HFFc6 (cell line): ENCODE results near the gene PCGF5. TPM values are rescaled to one million over a fixed set of nuclear protein-coding genes. Genes with fewer than 3 reads are reported as not detected.

Experiments
- DNase-seq: peaks from one replicate; pipeline ENCODE4 v3.0.0-alpha.2; 2018
- H3K27ac Mint-ChIP-seq: 2 replicates; pipeline ENCODE4 v1.8.0; 2020; ENCODE audit warnings: mild to moderate bottlenecking, mixed read lengths
- H3K27me3 Mint-ChIP-seq: 2 replicates; pipeline ENCODE4 v1.8.0; 2021; ENCODE audit warnings: mild to moderate bottlenecking, moderate library complexity, mixed read lengths; ENCODE audit not compliant: insufficient read depth
- H3K36me3 Mint-ChIP-seq: 2 replicates; pipeline ENCODE4 v1.8.0; 2021; ENCODE audit warnings: low read depth, mixed read lengths
- H3K4me1 Mint-ChIP-seq: 2 replicates; pipeline ENCODE4 v1.8.0; 2020; ENCODE audit warnings: low read depth, mixed read lengths
- H3K4me3 Mint-ChIP-seq: 2 replicates; pipeline ENCODE4 v1.8.0; 2020; ENCODE audit warnings: mild to moderate bottlenecking, moderate library complexity, mixed read lengths
- H3K9me3 Mint-ChIP-seq: 2 replicates; pipeline ENCODE4 v1.8.0; 2020; ENCODE audit warnings: mild to moderate bottlenecking, mixed read lengths
- total RNA-seq, 6 experiments: library from RNA; stranded (reverse); fragmentation: NEBNext Ultra II Directional; extraction: Animal tissue kit (Norgen Biotek cat#: 25700); gene quantifications; 2 replicates in 1 of 6; 3 replicates in 5 of 6; pipeline ENCODE4 v1.2.3, GENCODE V29; 2021
- TF ChIP-seq, protein P1 (sequence below): fragments of 200-600 bp; sonication (generic); IDR thresholded peaks from 2 replicates; pipeline ENCODE4 v1.5.0; 2021; ENCODE audit warnings: antibody characterized with exemption, mild to moderate bottlenecking

The PCGF5 gene
- total RNA-seq, 6 experiments from 2014 or later, result 23.5 to 36.9 (median 29.6) TPM

DNA sequence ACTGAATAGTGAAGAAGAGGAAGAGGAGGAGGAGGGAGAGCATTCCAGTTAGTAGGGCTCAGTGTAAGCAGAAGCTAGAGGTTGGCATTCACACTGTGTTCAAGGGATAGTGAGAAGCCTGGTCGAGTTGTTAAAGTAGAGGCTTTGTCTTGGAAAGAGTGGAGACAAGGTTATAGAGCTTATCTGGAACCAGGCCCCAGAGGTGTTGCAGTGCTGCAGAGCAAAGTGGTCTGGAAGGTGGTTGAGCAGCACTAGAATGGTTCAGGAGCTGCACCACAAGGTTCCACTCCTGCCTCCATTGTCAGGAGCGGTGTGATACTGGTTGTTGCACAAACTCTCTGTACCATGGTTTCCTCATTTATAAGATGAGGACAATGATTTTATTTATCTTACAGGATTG lies 8.8 kb upstream of the PCGF5 start:
- no peak overlapping the region for H3K27ac Mint-ChIP-seq
- peaks cover 8% of the 10 kb centered on the region; the same call in 1 of the 2 replicates for H3K4me1 Mint-ChIP-seq
- no peaks in the 10 kb centered on the region; the same call in 1 of the 2 replicates for H3K27me3 Mint-ChIP-seq
- DNase-seq, result no peak
- H3K36me3 Mint-ChIP-seq, result no peaks in the 10 kb centered on the region
- no peak overlapping the region for H3K4me3 Mint-ChIP-seq
- TF ChIP-seq, protein P1, sequence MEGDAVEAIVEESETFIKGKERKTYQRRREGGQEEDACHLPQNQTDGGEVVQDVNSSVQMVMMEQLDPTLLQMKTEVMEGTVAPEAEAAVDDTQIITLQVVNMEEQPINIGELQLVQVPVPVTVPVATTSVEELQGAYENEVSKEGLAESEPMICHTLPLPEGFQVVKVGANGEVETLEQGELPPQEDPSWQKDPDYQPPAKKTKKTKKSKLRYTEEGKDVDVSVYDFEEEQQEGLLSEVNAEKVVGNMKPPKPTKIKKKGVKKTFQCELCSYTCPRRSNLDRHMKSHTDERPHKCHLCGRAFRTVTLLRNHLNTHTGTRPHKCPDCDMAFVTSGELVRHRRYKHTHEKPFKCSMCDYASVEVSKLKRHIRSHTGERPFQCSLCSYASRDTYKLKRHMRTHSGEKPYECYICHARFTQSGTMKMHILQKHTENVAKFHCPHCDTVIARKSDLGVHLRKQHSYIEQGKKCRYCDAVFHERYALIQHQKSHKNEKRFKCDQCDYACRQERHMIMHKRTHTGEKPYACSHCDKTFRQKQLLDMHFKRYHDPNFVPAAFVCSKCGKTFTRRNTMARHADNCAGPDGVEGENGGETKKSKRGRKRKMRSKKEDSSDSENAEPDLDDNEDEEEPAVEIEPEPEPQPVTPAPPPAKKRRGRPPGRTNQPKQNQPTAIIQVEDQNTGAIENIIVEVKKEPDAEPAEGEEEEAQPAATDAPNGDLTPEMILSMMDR, result no peak
- H3K9me3 Mint-ChIP-seq, result no peaks in the 10 kb centered on the region

DNA sequence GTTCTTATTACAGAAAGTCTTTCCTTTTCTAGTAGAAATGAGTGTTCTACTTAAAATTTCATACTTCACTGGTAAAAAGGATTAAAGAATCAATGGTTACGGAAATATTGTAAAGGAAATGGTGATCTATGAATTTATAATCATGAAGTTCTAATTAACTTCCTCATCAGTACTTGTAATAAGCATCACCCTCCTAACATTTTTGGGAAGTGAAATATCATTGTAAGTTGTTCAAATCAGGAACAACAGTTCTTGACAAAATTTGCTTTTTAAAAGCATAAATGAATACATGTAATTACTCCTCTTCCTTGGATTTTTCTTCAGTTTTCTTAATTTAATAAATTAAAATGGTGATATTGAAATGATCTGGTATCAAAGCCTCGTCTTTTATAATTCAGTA lies 5.6 kb upstream of the PCGF5 start:
- Mint-ChIP-seq H3K27me3 (no peaks in the 10 kb centered on the region; the same call in 1 of the 2 replicates), H3K27ac (no peak overlapping the region), H3K4me3 (no peak overlapping the region), H3K36me3 (no peaks in the 10 kb centered on the region), H3K4me1 (peaks cover 5% of the 10 kb centered on the region), H3K9me3 (no peaks in the 10 kb centered on the region)
- TF ChIP-seq, protein P1, result no peak
- no peak for DNase-seq

DNA sequence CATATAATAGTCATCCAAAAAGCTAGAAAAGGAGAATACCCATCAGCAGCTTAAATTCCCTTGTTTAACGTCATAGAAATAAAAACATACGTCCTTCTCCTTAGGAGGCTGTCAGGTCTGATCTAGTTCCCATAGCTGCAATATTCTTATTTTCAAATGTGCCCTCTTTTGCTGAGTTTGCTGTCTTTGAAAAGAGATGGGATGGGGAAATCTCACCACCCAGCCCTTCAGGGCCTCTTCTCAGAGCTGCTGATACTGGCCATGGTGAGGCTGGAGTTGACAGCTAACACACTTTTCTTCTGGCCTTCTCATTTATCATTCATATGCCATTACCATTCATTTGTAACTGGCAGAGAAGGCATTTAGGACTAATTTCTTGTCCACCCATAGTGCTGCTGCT lies 5.1 kb upstream of the PCGF5 start:
- Mint-ChIP-seq H3K4me3 (no peak overlapping the region), H3K36me3 (no peaks in the 10 kb centered on the region), H3K4me1 (peaks cover 9% of the 10 kb centered on the region), H3K27me3 (no peaks in the 10 kb centered on the region; the same call in 1 of the 2 replicates), H3K9me3 (no peaks in the 10 kb centered on the region), H3K27ac (no peak overlapping the region)
- no peak for DNase-seq
- TF ChIP-seq, protein P1, result no peak

DNA sequence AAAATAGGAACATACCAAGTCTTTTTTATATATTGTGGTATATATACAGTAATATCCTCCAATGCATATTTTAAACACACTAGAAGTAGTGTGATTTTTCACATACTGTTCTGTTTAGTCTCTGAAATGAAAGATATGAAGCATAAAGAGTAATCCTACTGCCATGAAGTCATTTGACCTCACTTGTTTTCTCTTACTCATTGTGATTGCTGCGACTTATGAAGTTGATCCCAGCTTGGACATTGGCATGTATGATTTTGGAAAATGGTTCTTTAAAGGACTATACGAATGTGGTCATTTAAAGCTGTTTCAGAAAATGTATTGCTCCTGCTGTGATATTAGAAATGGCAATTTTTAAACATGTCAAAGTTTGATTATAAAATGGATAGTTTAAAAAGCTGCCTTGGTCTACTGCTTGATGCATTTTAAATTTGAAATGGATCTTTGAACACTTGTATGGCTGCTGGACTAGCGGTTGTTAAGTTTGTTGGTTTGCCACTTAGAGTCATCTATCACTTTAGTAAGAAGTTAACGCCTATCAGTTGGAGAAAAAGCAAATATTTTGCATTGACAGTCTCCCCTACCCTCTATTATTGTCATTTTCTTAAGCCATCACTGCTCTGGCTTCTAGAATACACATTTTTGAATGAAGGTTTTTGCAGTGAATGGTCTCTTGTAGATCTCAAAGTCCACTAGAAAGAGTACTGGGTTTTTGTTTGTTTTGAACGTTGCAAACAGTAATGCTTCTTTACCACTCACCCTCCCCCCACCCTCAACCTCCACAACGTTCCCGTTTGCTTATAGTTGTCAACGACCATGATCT lies 881 bp upstream of the PCGF5 start:
- Mint-ChIP-seq H3K27me3 (no peaks in the 10 kb centered on the region; the same call in 1 of the 2 replicates), H3K27ac (peak overlapping the region; percentile 61)
- DNase-seq, result no peak

DNA sequence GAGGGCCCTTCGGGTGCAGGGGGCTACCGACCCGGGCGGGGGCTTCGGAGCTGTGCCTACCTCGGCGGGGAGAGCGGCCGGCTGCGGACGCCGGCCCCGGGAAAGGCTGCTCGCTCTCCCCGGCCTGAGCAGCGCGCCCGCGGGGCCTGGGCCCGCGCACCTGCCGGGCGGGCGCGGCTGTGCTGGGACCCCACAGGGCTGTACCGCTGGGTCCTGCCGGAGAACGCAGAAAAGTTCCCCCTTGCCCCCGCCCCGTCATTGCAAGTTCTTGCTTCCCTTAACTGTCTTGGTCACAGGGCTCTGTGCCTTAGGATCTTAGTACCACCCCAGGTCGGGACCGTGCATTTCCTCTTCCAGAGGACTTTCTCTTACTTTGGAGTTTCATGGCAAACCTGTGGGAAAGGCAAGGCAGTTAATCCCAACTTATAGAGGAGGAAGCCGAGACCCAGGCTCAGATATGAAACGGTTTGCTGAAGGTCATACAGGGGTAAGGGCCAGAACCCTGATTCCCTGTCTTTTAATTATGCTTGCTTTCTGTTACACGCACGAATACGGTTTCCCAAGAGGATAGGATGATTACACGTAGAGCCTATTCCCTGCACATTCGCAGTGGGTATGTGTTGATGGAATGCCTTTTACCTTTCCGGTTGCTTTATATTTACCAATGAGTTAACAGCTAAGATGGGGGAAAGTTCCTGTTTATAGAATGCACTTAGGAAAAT lies 652 bp downstream of the PCGF5 start:
- Mint-ChIP-seq H3K27ac (peak overlapping the region; percentile 92), H3K9me3 (no peaks in the 10 kb centered on the region), H3K36me3 (no peaks in the 10 kb centered on the region), H3K27me3 (no peaks in the 10 kb centered on the region; the same call in 1 of the 2 replicates), H3K4me1 (peaks cover 33% of the 10 kb centered on the region), H3K4me3 (peak overlapping the region; percentile 96)
- TF ChIP-seq, protein P1, result no peak
- DNase-seq, result no peak

More for the DNA sequence above, 881 bp upstream of the PCGF5 start:
- TF ChIP-seq, protein P1, result no peak
- Mint-ChIP-seq H3K36me3 (no peaks in the 10 kb centered on the region), H3K4me3 (peak overlapping the region; percentile 86), H3K9me3 (no peaks in the 10 kb centered on the region), H3K4me1 (peaks cover 33% of the 10 kb centered on the region)
